Astrocyte (in vitro differentiated cells and primary cell): ENCODE results near the gene FKBP1B. TPM values are rescaled to one million over a fixed set of nuclear protein-coding genes. Genes with fewer than 3 reads are reported as not detected.
A peak's percentile ranks its signal among the peaks of the same experiment; 100 is the strongest.

ENCODE experiments used
- DNase-seq: peaks from one replicate; pipeline ENCODE4 v3.0.0-alpha.2; 2010; ENCODE audit warnings: low read depth
- FAIRE-seq: peaks from 2 replicates; lab custom pipeline; 2011; peaks lifted over from hg19 to GRCh38; lab: Jason Lieb, UNC
- H2AFZ ChIP-seq: 2 replicates; pipeline ENCODE4 v1.6.0; 2012; ENCODE audit warnings: low read depth, low read length, inconsistent platforms
- H3K27ac ChIP-seq: 2 replicates; pipeline ENCODE4 v1.5.1; 2011; ENCODE audit warnings: low read depth, low read length, inconsistent platforms
- H3K27me3 ChIP-seq: 2 replicates; pipeline ENCODE4 v1.6.0; 2011; ENCODE audit warnings: low read length, inconsistent platforms; ENCODE audit not compliant: insufficient read depth
- H3K36me3 ChIP-seq: 2 replicates; pipeline ENCODE4 v1.5.1; 2011; ENCODE audit warnings: low read length, inconsistent platforms; ENCODE audit not compliant: insufficient read depth
- H3K4me1 ChIP-seq: 2 replicates; pipeline ENCODE4 v1.5.1; 2011; ENCODE audit warnings: low read length, inconsistent platforms; ENCODE audit not compliant: insufficient read depth
- H3K4me2 ChIP-seq: 2 replicates; pipeline ENCODE4 v1.6.0; 2012; ENCODE audit warnings: low read length, inconsistent platforms
- H3K4me3 ChIP-seq: 2 replicates; pipeline ENCODE4 v1.5.1; 2011; ENCODE audit warnings: low read depth, mild to moderate bottlenecking, low read length, inconsistent platforms; ENCODE audit not compliant: insufficient read depth
- H3K79me2 ChIP-seq: 2 replicates; pipeline ENCODE4 v1.6.0; 2012; ENCODE audit warnings: mild to moderate bottlenecking, low read length, inconsistent platforms; ENCODE audit not compliant: insufficient read depth
- H3K9ac ChIP-seq: 2 replicates; pipeline ENCODE4 v1.6.0; 2012; ENCODE audit warnings: mild to moderate bottlenecking, low read length, inconsistent platforms
- H3K9me3 ChIP-seq: 2 replicates; pipeline ENCODE4 v1.5.1; 2012; ENCODE audit warnings: low read depth, mild to moderate bottlenecking, low read length, inconsistent platforms; ENCODE audit not compliant: insufficient read depth
- H4K20me1 ChIP-seq: 2 replicates; pipeline ENCODE4 v1.6.0; 2012; ENCODE audit warnings: low read length, inconsistent platforms; ENCODE audit not compliant: insufficient read depth
- H3K27ac Mint-ChIP-seq: one replicate; pipeline ENCODE4 v1.8.0; 2021; ENCODE audit warnings: mild to moderate bottlenecking, mixed read lengths; ENCODE audit not compliant: unreplicated experiment
- H3K27me3 Mint-ChIP-seq: one replicate; pipeline ENCODE4 v1.8.0; 2021; ENCODE audit warnings: low read depth, mixed read lengths; ENCODE audit not compliant: unreplicated experiment
- H3K36me3 Mint-ChIP-seq: one replicate; pipeline ENCODE4 v1.8.0; 2021; ENCODE audit warnings: low read depth, mixed read lengths; ENCODE audit not compliant: unreplicated experiment
- H3K4me1 Mint-ChIP-seq: one replicate; pipeline ENCODE4 v1.8.0; 2021; ENCODE audit warnings: low read depth, mixed read lengths; ENCODE audit not compliant: unreplicated experiment
- H3K4me3 Mint-ChIP-seq: one replicate; pipeline ENCODE4 v1.8.0; 2021; ENCODE audit warnings: mild to moderate bottlenecking, moderate library complexity, mixed read lengths; ENCODE audit not compliant: unreplicated experiment
- H3K9me3 Mint-ChIP-seq: one replicate; pipeline ENCODE4 v1.8.0; 2021; ENCODE audit warnings: mild to moderate bottlenecking, mixed read lengths; ENCODE audit not compliant: unreplicated experiment
- EZH2 ChIP-seq: IDR thresholded peaks from 2 replicates; pipeline ENCODE4 v1.6.1; 2012; ENCODE audit warnings: mild to moderate bottlenecking, low read length, inconsistent platforms; ENCODE audit not compliant: insufficient read depth
- total RNA-seq: library from RNA; stranded (reverse); gene quantifications from 2 replicates; pipeline ENCODE4 v1.2.1, GENCODE V29; 2021
- TF ChIP-seq, protein P1 (sequence below): IDR thresholded peaks from 2 replicates; pipeline ENCODE4 v1.5.1; 2011; ENCODE audit warnings: low read depth, mild to moderate bottlenecking, inconsistent platforms, low read length, moderate library complexity; ENCODE audit not compliant: insufficient read depth

Gene FKBP1B
- total RNA-seq, 1 donor from 2014 or later = 19.4 TPM

DNA sequence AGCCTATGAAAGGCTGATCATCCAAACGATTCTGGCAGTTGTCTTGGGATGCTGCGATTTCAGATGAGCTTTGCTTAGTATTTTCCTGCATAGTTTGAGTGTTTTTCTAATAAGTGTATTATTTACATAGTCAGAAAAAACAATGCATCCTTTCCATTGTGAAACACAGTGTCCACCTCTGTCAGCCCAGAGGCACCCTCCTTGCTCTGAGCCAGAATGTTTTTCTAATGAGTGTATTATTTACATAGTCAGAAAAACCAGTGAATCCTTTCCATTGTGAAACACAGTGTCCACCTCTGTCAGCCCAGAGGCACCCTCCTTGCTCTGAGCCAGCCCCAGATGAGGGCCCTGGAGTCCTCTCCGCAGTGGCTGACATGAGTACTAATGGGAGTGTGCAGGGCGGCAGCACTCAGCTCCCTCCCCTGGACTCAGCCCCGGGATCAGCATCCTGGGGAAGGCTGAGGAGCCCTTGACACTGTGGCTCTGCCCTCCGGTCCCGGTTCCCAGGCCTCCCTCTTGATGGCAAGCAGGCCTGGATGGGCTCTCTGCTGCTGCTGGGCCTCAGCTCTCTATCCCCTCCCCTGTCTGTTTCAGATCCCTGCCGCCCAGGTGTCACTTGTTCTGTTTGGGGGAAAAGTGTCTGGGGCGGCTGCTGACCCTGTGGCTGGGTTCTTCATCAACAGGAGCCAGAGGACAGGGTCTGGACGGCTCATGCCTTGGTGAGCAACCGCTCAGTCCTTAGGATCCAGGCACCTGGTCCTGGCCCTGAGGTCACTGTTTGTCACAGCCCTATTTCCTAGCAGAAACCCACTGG lies 33.8 kb upstream of the FKBP1B start:
- H3K4me3 ChIP-seq = no peak overlapping the region
- TF ChIP-seq, protein P1, sequence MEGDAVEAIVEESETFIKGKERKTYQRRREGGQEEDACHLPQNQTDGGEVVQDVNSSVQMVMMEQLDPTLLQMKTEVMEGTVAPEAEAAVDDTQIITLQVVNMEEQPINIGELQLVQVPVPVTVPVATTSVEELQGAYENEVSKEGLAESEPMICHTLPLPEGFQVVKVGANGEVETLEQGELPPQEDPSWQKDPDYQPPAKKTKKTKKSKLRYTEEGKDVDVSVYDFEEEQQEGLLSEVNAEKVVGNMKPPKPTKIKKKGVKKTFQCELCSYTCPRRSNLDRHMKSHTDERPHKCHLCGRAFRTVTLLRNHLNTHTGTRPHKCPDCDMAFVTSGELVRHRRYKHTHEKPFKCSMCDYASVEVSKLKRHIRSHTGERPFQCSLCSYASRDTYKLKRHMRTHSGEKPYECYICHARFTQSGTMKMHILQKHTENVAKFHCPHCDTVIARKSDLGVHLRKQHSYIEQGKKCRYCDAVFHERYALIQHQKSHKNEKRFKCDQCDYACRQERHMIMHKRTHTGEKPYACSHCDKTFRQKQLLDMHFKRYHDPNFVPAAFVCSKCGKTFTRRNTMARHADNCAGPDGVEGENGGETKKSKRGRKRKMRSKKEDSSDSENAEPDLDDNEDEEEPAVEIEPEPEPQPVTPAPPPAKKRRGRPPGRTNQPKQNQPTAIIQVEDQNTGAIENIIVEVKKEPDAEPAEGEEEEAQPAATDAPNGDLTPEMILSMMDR = no peak
- TF ChIP-seq EZH2 = no peak
- peaks cover 7% of the 10 kb centered on the region for H3K27me3 Mint-ChIP-seq
- H4K20me1 ChIP-seq = no peaks in the 10 kb centered on the region
- H3K36me3 Mint-ChIP-seq = no peaks in the 10 kb centered on the region
- H2AFZ ChIP-seq = peak overlapping the region; percentile 80
- peaks cover 7% of the 10 kb centered on the region for H3K4me1 Mint-ChIP-seq
- DNase-seq = peak; percentile 59
- no peak overlapping the region for H3K4me3 Mint-ChIP-seq
- no peaks in the 10 kb centered on the region for H3K9me3 ChIP-seq
- FAIRE-seq = peak; percentile 45
- H3K27ac Mint-ChIP-seq = no peak overlapping the region
- no peaks in the 10 kb centered on the region for H3K79me2 ChIP-seq
- peaks cover 3% of the 10 kb centered on the region for H3K27me3 ChIP-seq
- H3K36me3 ChIP-seq = no peaks in the 10 kb centered on the region
- H3K4me2 ChIP-seq = peak overlapping the region; percentile 75
- no peaks in the 10 kb centered on the region for H3K9me3 Mint-ChIP-seq
- peak overlapping the region; percentile 74 for H3K9ac ChIP-seq
- peaks cover 16% of the 10 kb centered on the region for H3K4me1 ChIP-seq
- peak overlapping the region; percentile 77 for H3K27ac ChIP-seq

DNA sequence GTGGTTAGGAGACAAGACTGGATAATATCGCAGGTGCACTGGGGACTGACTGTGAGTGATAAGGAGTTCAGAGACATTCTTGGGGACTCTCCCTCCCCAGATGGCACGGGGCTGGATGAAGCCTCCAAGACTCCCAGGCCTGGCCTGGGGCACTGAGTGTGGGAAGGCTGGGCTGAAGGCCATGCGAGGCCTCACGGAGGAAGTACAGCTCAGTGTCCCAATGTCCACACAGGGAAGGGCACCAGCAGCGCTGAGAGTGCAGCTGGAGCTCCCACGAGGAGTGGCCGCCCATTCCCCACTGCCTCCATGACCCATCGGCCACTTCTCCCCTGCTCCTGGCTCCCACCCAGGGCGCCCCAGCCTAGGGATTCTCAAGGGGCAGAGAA lies 33.2 kb upstream of the FKBP1B start:
- Histone ChIP-seq H3K79me2 (no peaks in the 10 kb centered on the region), H3K9ac (peak overlapping the region; percentile 74), H3K9me3 (no peaks in the 10 kb centered on the region), H3K4me2 (peak overlapping the region; percentile 75), H2AFZ (peak overlapping the region; percentile 80), H4K20me1 (no peaks in the 10 kb centered on the region), H3K27me3 (no peaks in the 10 kb centered on the region), H3K4me3 (no peak overlapping the region), H3K27ac (peak overlapping the region; percentile 77), H3K4me1 (peaks cover 16% of the 10 kb centered on the region), H3K36me3 (no peaks in the 10 kb centered on the region)
- peaks cover 4% of the 10 kb centered on the region for H3K27me3 Mint-ChIP-seq
- H3K27ac Mint-ChIP-seq = no peak overlapping the region
- peaks cover 7% of the 10 kb centered on the region for H3K4me1 Mint-ChIP-seq
- H3K4me3 Mint-ChIP-seq = no peak overlapping the region
- no peaks in the 10 kb centered on the region for H3K9me3 Mint-ChIP-seq
- DNase-seq = no peak
- no peaks in the 10 kb centered on the region for H3K36me3 Mint-ChIP-seq
- TF ChIP-seq EZH2 = no peak
- TF ChIP-seq, protein P1 = no peak
- FAIRE-seq = no peak
